Cardiac muscle cell (in vitro differentiated cells and primary cell): Measurements from ENCODE around the gene GRAMD1A. TPM values are rescaled to one million over a fixed set of nuclear protein-coding genes. Genes with fewer than 3 reads are reported as not detected.

ENCODE experiments used
- DNase-seq, 2 donors: peaks; one replicate each; pipeline versions ENCODE4 v3.0.0 to v3.0.0-alpha.2; 2010 to 2017; ENCODE audit warnings: low read depth in 1 of 2, low spot score in 1 of 2
- H3K27ac ChIP-seq: fragments of 200-600 bp; sonication (generic); 2 replicates; pipeline ENCODE4 v1.5.1; 2016
- H3K27me3 ChIP-seq: fragments of 200-600 bp; sonication (generic); 2 replicates; pipeline ENCODE4 v1.6.0; 2016; ENCODE audit warnings: control low read depth
- H3K36me3 ChIP-seq: fragments of 200-600 bp; sonication (generic); 2 replicates; pipeline ENCODE4 v1.5.1; 2016; ENCODE audit warnings: control low read depth
- H3K4me1 ChIP-seq: fragments of 200-600 bp; sonication (generic); 2 replicates; pipeline ENCODE4 v1.8.1; 2017; ENCODE audit warnings: low read depth, mild to moderate bottlenecking, mixed run types
- H3K4me3 ChIP-seq: fragments of 200-600 bp; sonication (generic); 2 replicates; pipeline ENCODE4 v1.5.1; 2016; ENCODE audit warnings: mild to moderate bottlenecking
- H3K9me3 ChIP-seq: fragments of 200-600 bp; sonication (generic); 2 replicates; pipeline ENCODE4 v1.5.1; 2017; ENCODE audit warnings: low read depth, mild to moderate bottlenecking, control low read depth
- polyA plus RNA-seq: library from polyadenylated mRNA; unstranded; fragments of >200 nt; fragmentation: Nextera tagmentation; extraction: Ambion mirVana; gene quantifications from 2 replicates; pipeline ENCODE4 v1.2.1, GENCODE V29; 2016
- total RNA-seq: library from RNA; depleted of rRNA; stranded (reverse); fragments of >200 nt; gene quantifications from 2 replicates; pipeline ENCODE4 v1.2.3, GENCODE V29; 2016
- TF ChIP-seq, protein P1 (sequence below): IDR thresholded peaks from 2 replicates; pipeline ENCODE4 v1.5.1; 2012; ENCODE audit warnings: low read depth, mild to moderate bottlenecking, low read length

GRAMD1A gene
- total and polyA plus RNA-seq, 2 experiments from 2014 or later: 84.6 to 113 TPM

DNA sequence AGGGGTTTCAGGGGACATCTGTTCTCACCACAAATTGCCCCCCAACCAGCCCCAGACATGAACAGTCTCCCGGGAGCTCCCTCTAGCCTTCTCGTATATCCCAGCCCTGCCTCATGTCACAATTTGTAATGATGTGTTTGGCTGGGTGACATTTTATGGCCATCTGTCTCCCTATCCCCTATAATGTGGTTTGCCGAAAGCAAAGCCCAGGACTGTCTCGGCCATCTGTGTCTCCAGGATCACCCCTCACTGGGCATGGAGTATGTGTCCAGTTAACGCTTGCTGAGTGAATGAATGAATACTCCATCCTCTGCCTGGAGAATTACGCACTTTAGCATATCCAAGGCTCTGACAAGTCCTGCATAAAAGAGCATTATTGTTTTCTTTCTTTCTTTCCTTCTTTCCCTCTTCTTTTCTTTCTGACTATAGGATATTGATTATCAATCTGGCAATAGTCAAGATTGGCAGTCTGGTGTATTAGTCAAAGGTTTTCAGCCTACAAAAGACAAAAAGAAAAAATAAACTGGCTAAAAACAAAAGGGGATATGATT lies 56.5 kb downstream of the GRAMD1A start:
- DNase-seq: no peak
- peaks cover 8% of the 10 kb centered on the region for H3K4me1 ChIP-seq
- TF ChIP-seq, protein P1, sequence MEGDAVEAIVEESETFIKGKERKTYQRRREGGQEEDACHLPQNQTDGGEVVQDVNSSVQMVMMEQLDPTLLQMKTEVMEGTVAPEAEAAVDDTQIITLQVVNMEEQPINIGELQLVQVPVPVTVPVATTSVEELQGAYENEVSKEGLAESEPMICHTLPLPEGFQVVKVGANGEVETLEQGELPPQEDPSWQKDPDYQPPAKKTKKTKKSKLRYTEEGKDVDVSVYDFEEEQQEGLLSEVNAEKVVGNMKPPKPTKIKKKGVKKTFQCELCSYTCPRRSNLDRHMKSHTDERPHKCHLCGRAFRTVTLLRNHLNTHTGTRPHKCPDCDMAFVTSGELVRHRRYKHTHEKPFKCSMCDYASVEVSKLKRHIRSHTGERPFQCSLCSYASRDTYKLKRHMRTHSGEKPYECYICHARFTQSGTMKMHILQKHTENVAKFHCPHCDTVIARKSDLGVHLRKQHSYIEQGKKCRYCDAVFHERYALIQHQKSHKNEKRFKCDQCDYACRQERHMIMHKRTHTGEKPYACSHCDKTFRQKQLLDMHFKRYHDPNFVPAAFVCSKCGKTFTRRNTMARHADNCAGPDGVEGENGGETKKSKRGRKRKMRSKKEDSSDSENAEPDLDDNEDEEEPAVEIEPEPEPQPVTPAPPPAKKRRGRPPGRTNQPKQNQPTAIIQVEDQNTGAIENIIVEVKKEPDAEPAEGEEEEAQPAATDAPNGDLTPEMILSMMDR: no peak
- H3K4me3 ChIP-seq: no peak overlapping the region
- H3K27ac ChIP-seq: no peak overlapping the region
- no peaks in the 10 kb centered on the region for H3K27me3 ChIP-seq
- no peaks in the 10 kb centered on the region for H3K36me3 ChIP-seq
- no peaks in the 10 kb centered on the region for H3K9me3 ChIP-seq

DNA sequence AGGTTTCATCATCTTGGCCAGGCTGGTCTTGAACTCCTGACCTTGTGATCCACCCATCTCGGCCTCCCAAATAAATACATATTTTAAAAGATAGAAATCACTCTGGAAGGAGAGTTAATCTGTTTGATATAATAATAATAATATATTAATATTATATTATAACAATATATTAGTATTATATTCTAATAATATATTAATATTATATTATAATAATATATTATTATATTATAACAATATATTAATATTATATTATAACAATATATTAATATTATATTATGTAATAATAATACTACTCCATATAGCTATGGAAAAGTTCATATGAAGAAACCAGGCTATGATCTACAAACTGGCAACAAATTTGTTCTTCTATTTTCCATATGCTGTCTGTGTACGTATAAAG lies 58.2 kb downstream of the GRAMD1A start:
- H3K27ac ChIP-seq: no peak overlapping the region
- TF ChIP-seq, protein P1: no peak
- peaks cover 8% of the 10 kb centered on the region for H3K4me1 ChIP-seq
- H3K36me3 ChIP-seq: no peaks in the 10 kb centered on the region
- H3K27me3 ChIP-seq: no peaks in the 10 kb centered on the region
- H3K4me3 ChIP-seq: no peak overlapping the region
- DNase-seq: no peak
- H3K9me3 ChIP-seq: no peaks in the 10 kb centered on the region

DNA sequence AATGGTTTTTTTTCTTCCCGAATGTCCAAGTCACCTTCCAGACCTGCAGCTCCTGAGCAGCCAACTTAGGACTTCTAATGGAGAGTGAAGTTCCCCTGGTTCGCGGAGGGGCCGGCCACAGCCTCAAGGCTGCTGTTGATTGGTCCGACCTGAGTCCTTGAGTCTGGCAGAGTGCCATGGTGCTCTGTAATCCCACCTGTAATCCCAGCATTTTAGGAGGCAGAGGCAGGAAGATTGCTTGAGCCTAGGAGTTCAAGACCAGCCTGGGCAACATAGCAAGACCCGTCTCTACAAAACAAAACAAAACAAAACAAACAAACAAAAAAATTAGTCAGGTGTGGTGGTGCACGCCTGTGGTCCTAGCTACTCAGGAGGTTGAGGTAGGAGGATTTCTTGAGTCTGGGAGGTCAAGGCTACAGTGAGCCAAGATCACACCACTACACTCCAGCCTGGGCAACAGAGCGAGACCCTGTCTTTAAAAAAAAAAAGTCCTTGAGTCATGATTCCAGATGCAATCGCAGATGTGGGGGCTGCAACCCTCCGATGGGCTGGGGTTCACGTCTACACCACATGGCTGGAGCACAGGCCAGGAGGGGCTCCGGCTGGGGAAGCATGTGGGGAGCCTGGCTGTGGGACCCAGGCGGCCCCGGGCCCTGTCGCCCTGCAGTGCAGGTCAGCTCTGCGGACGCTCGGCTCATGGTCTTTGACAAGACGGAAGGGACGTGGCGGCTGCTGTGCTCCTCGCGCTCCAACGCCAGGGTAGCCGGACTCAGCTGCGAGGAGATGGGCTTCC lies 59.1 kb downstream of the GRAMD1A start:
- DNase-seq: no peak
- no peak overlapping the region for H3K27ac ChIP-seq
- H3K27me3 ChIP-seq: no peaks in the 10 kb centered on the region
- H3K36me3 ChIP-seq: no peaks in the 10 kb centered on the region
- no peak overlapping the region for H3K4me3 ChIP-seq
- H3K9me3 ChIP-seq: no peaks in the 10 kb centered on the region
- TF ChIP-seq, protein P1: no peak
- peaks cover 8% of the 10 kb centered on the region for H3K4me1 ChIP-seq

DNA sequence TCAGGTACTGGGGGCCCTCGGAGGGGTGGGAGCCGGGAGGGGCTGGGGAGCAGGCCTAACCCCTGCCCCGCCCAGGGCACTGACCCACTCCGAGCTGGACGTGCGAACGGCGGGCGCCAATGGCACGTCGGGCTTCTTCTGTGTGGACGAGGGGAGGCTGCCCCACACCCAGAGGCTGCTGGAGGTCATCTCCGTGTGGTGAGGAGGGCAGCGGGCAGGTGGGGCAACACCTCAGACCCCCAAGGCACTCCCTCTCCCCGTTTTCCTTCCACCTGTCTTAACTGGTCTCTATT lies 59.6 kb downstream of the GRAMD1A start:
- Histone ChIP-seq H3K4me3 (no peak overlapping the region), H3K27me3 (no peaks in the 10 kb centered on the region), H3K4me1 (peaks cover 8% of the 10 kb centered on the region), H3K27ac (no peak overlapping the region), H3K36me3 (no peaks in the 10 kb centered on the region), H3K9me3 (no peaks in the 10 kb centered on the region)
- no peak for DNase-seq
- TF ChIP-seq, protein P1: no peak

DNA sequence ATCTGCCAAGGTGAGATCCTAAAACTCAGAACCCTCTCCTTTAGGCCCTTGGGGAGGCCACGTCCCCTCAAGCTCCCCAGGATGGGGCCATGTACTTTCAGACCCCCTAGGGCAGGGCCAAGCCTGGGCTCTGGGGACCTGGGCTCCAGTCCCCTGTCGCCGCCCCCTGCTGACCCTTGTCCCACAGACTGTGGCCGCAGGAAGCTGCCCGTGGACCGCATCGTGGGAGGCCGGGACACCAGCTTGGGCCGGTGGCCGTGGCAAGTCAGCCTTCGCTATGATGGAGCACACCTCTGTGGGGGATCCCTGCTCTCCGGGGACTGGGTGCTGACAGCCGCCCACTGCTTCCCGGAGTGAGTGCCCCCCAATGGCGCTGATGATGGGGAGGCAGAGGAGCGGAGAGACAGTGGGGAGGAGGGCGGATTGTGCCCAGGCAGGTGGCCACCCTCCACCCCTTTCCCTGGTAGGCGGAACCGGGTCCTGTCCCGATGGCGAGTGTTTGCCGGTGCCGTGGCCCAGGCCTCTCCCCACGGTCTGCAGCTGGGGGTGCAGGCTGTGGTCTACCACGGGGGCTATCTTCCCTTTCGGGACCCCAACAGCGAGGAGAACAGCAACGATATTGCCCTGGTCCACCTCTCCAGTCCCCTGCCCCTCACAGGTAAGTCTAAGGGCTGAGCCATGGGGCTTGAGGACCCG lies 60.2 kb downstream of the GRAMD1A start:
- no peaks in the 10 kb centered on the region for H3K9me3 ChIP-seq
- no peak overlapping the region for H3K27ac ChIP-seq
- peaks cover 8% of the 10 kb centered on the region for H3K4me1 ChIP-seq
- H3K27me3 ChIP-seq: no peaks in the 10 kb centered on the region
- H3K36me3 ChIP-seq: no peaks in the 10 kb centered on the region
- TF ChIP-seq, protein P1: no peak
- H3K4me3 ChIP-seq: no peak overlapping the region
- DNase-seq: no peak
